Measurements from ENCODE around the gene LAMC3. TPM values are rescaled to one million over a fixed set of nuclear protein-coding genes. Genes with fewer than 3 reads are reported as not detected.

The LAMC3 gene
- total RNA-seq, 1 experiment from 2014 or later, result 0.28 TPM

- Histone ChIP-seq H3K36me3 (ENCODE audit: insufficient read depth, low read length, poor library complexity, severe bottlenecking) (no peaks in the 10 kb centered on the region), H3K9me3 (ENCODE audit: low read depth, low read length, poor library complexity, severe bottlenecking) (no peaks in the 10 kb centered on the region), H3K27ac (ENCODE audit: low read depth, low read length, poor library complexity, severe bottlenecking) (no peak overlapping the region), H3K27me3 (replicated peaks; ENCODE audit: insufficient read depth, low read depth, low read length, poor library complexity) (no peaks in the 10 kb centered on the region), H3K4me3 (ENCODE audit: low read depth, low read length, poor library complexity, severe bottlenecking) (no peak overlapping the region), H3K4me1 (ENCODE audit: insufficient read depth, low read length, poor library complexity, severe bottlenecking) (no peaks in the 10 kb centered on the region)
- no TSS peak for BruUV-seq (replicated peaks)
- ChIA-PET POLR2A (ENCODE audit: low non-redundant PET) (no interaction called here), CTCF (interaction anchor here (1.5 kb wide), 1 partner anchor 14 kb away, joined by 4 read pairs; no protein-coding TSS in a partner anchor)
- DNase-seq (ENCODE audit: low spot score), result no peak
- no peak for TF ChIP-seq CTCF (conservative IDR thresholded peaks at IDR 0.05; ENCODE audit: low read depth, low read length)
- TF ChIP-seq EZH2 (IDR thresholded peaks at IDR 0.05; ENCODE audit: borderline replicate concordance, low read depth, low read length, poor library complexity, severe bottlenecking), result no peak
- intact Hi-C loops (cut with micrococcal nuclease; ENCODE audit: unreplicated experiment), result no loop called here
Observed at GRCh38 chr9:130983970-130984369, 25.0 kb upstream of the LAMC3 start.

GRCh38 chr9:130984521-130984920 is 24.5 kb upstream of the LAMC3 start:
- Histone ChIP-seq H3K9me3 (ENCODE audit: low read depth, low read length, poor library complexity, severe bottlenecking) (no peaks in the 10 kb centered on the region), H3K4me3 (ENCODE audit: low read depth, low read length, poor library complexity, severe bottlenecking) (no peak overlapping the region), H3K36me3 (ENCODE audit: insufficient read depth, low read length, poor library complexity, severe bottlenecking) (no peaks in the 10 kb centered on the region), H3K4me1 (ENCODE audit: insufficient read depth, low read length, poor library complexity, severe bottlenecking) (no peaks in the 10 kb centered on the region), H3K27me3 (replicated peaks; ENCODE audit: insufficient read depth, low read depth, low read length, poor library complexity) (no peaks in the 10 kb centered on the region), H3K27ac (ENCODE audit: low read depth, low read length, poor library complexity, severe bottlenecking) (no peak overlapping the region)
- no TSS peak for BruUV-seq (replicated peaks)
- POLR2A ChIA-PET (ENCODE audit: low non-redundant PET), result no interaction called here
- no peak for DNase-seq (ENCODE audit: low spot score)
- TF ChIP-seq CTCF (conservative IDR thresholded peaks at IDR 0.05; ENCODE audit: low read depth, low read length) (no peak), EZH2 (IDR thresholded peaks at IDR 0.05; ENCODE audit: borderline replicate concordance, low read depth, low read length, poor library complexity, severe bottlenecking) (no peak)
- CTCF ChIA-PET, result interaction anchor here (1.5 kb wide), 1 partner anchor 14 kb away, joined by 4 read pairs; no protein-coding TSS in a partner anchor
- intact Hi-C loops (cut with micrococcal nuclease; ENCODE audit: unreplicated experiment), result no loop called here

- no peak for TF ChIP-seq EZH2 (IDR thresholded peaks at IDR 0.05; ENCODE audit: borderline replicate concordance, low read depth, low read length, poor library complexity, severe bottlenecking)
- Histone ChIP-seq H3K27ac (ENCODE audit: low read depth, low read length, poor library complexity, severe bottlenecking) (no peak overlapping the region), H3K36me3 (ENCODE audit: insufficient read depth, low read length, poor library complexity, severe bottlenecking) (no peaks in the 10 kb centered on the region), H3K27me3 (replicated peaks; ENCODE audit: insufficient read depth, low read depth, low read length, poor library complexity) (no peaks in the 10 kb centered on the region), H3K9me3 (ENCODE audit: low read depth, low read length, poor library complexity, severe bottlenecking) (no peaks in the 10 kb centered on the region), H3K4me3 (ENCODE audit: low read depth, low read length, poor library complexity, severe bottlenecking) (no peak overlapping the region), H3K4me1 (ENCODE audit: insufficient read depth, low read length, poor library complexity, severe bottlenecking) (no peaks in the 10 kb centered on the region)
- ChIA-PET CTCF (interaction anchor here (1.5 kb wide), 1 partner anchor 13 kb away, joined by 4 read pairs; no protein-coding TSS in a partner anchor), POLR2A (ENCODE audit: low non-redundant PET) (no interaction called here)
- DNase-seq (ENCODE audit: low spot score), result no peak
- intact Hi-C loops (cut with micrococcal nuclease; ENCODE audit: unreplicated experiment), result no loop called here
- no TSS peak for BruUV-seq (replicated peaks)
Observed at GRCh38 chr9:130985029-130985428, 23.9 kb upstream of the LAMC3 start.

GRCh38 chr9:130985606-130986162 is 23.3 kb upstream of the LAMC3 start:
- ChIA-PET POLR2A (ENCODE audit: low non-redundant PET) (no interaction called here), CTCF (no interaction called here)
- TF ChIP-seq CTCF (conservative IDR thresholded peaks at IDR 0.05; ENCODE audit: low read depth, low read length) (no peak), EZH2 (IDR thresholded peaks at IDR 0.05; ENCODE audit: borderline replicate concordance, low read depth, low read length, poor library complexity, severe bottlenecking) (no peak)
- Histone ChIP-seq H3K4me1 (ENCODE audit: insufficient read depth, low read length, poor library complexity, severe bottlenecking) (no peaks in the 10 kb centered on the region), H3K27ac (ENCODE audit: low read depth, low read length, poor library complexity, severe bottlenecking) (no peak overlapping the region), H3K27me3 (replicated peaks; ENCODE audit: insufficient read depth, low read depth, low read length, poor library complexity) (no peaks in the 10 kb centered on the region), H3K36me3 (ENCODE audit: insufficient read depth, low read length, poor library complexity, severe bottlenecking) (no peaks in the 10 kb centered on the region), H3K9me3 (ENCODE audit: low read depth, low read length, poor library complexity, severe bottlenecking) (no peaks in the 10 kb centered on the region), H3K4me3 (ENCODE audit: low read depth, low read length, poor library complexity, severe bottlenecking) (no peak overlapping the region)
- no TSS peak for BruUV-seq (replicated peaks)
- intact Hi-C loops (cut with micrococcal nuclease; ENCODE audit: unreplicated experiment), result no loop called here
- DNase-seq (ENCODE audit: low spot score), result no peak

Measured in A673 (cell line).